Urinary bladder (tissue), 4 donors: ENCODE measurements around the gene KIRREL1. TPM values are rescaled to one million over a fixed set of nuclear protein-coding genes. Genes with fewer than 3 reads are reported as not detected.
A peak's percentile ranks its signal among the peaks of the same experiment; 100 is the strongest.

ENCODE experiments used
- DNase-seq: peaks from one replicate; pipeline ENCODE4 v3.0.0-alpha.2; 2015; ENCODE audit errors: extremely low spot score
- H3K27ac ChIP-seq: one replicate; pipeline ENCODE4 v1.5.1; 2013; ENCODE audit warnings: low read depth, mild to moderate bottlenecking, moderate library complexity
- H3K36me3 ChIP-seq: one replicate; pipeline ENCODE4 v1.6.1; 2013; ENCODE audit warnings: mild to moderate bottlenecking, moderate library complexity; ENCODE audit not compliant: insufficient read depth
- H3K4me1 ChIP-seq: one replicate; pipeline ENCODE4 v1.6.1; 2013; ENCODE audit warnings: mild to moderate bottlenecking, moderate library complexity; ENCODE audit not compliant: insufficient read depth
- H3K4me3 ChIP-seq: one replicate; pipeline ENCODE4 v1.5.1; 2013; ENCODE audit warnings: low read depth, low read length
- WGBS: extraction: QIAGEN DNeasy Blood & Tissue Kit; methylation state at CpG from one replicate; pipeline ENCODE4 v1.1.7; 2013; 5-methylcytosine and 5-hydroxymethylcytosine counted together
- polyA plus RNA-seq: library from polyadenylated mRNA; stranded (reverse); fragments of 200-250 nt; gene quantifications from one replicate; pipeline ENCODE4 v1.2.3, GENCODE V29; 2013
- total RNA-seq: library from RNA; depleted of rRNA; stranded (reverse); fragments of >200 nt; gene quantifications from one replicate; pipeline ENCODE4 v1.2.3, GENCODE V29; 2014
- donor health status: healthy with polysubstance abuse.
- donor health status: healthy.

The KIRREL1 gene
- total and polyA plus RNA-seq, 2 donors = 37.1 to 48.6 TPM

DNA sequence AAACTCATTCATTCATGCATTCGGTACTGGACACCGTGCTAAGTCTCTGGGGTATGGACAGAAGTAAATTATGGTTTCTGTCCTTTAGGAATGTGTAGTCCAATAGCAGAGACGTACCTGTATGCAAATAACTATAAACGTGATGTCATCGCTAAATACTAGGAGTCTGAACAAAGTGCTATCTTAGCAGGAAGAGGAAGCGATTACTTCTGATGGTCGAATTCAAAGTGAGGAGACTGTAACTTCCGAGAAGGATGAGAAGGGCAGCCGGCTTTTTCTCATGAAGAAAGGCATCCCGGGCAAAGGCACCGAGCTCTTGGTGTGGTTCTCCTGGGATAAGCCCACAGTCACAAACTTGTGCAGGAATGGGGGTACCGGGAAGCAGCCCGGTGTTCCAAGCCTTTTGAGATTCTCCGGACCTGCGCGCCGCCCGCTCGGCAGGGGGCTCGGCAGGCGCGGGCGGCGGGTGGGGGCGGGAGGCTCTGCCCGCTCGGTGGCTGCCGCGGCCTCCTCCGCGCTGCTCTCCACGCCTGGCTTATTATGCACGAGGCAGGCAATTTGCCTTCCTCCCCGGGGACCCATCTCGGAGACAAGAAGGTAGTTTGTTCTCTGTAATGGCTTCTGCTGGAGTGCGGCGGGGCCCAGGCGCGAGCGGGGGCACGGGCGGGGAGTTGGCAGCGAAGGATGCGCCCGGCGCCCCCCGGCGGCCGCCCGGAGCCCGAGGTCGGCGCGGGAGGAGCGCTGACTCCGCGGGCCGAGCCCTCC, 119.7 kb downstream of the KIRREL1 start:
- Histone ChIP-seq H3K27ac (no peak overlapping the region), H3K4me1 (no peaks in the 10 kb centered on the region), H3K36me3 (no peaks in the 10 kb centered on the region), H3K4me3 (peak overlapping the region; percentile 41)
- WGBS = 5% methylated on average over 58 of the region's 58 CpGs
- DNase-seq = no peak

DNA sequence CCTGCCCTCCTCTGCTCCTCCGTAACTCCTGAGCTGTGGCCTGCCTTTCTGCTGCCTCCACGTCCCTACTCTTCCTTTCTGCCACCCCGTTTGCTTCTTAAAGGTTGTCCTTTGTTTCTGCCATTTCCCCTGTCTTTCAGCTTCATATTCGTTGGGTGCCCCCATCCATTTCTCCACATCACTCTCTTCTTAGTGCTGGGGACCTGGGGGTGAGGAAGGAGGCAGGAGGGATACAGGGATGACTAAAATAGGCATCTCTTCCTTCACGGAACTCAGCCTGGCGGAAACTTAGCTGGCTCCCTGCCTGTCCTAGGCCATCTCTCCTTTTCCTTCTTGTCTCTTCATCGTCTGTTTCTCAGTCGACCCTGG, 120.3 kb downstream of the KIRREL1 start:
- Histone ChIP-seq H3K4me1 (no peaks in the 10 kb centered on the region), H3K4me3 (peak overlapping the region; percentile 41), H3K27ac (no peak overlapping the region), H3K36me3 (no peaks in the 10 kb centered on the region)
- 37% methylated on average over 8 of the region's 8 CpGs for WGBS
- DNase-seq = no peak

DNA sequence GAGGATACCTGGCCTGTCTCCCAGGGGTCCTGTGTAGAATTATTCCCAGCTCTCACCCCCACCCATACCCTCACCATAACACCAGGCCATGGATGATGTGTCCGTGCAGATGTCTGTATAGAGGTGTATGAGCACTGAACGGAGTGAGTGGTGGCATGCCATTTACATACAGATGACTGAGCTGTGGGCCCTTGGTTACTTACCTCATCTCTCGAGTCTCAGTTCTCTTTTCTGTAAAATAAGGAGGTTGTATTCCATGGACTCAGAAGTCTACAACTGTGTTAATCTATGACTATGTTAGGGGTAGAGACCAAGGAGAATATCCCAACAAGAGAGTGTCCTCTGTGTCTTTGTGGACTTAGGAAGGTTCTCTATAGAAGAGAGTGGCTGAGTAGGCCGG, 121.7 kb downstream of the KIRREL1 start:
- Histone ChIP-seq H3K36me3 (no peaks in the 10 kb centered on the region), H3K4me3 (no peak overlapping the region), H3K27ac (no peak overlapping the region), H3K4me1 (no peaks in the 10 kb centered on the region)
- no peak for DNase-seq
- 95% methylated on average over 4 of the region's 4 CpGs for WGBS

DNA sequence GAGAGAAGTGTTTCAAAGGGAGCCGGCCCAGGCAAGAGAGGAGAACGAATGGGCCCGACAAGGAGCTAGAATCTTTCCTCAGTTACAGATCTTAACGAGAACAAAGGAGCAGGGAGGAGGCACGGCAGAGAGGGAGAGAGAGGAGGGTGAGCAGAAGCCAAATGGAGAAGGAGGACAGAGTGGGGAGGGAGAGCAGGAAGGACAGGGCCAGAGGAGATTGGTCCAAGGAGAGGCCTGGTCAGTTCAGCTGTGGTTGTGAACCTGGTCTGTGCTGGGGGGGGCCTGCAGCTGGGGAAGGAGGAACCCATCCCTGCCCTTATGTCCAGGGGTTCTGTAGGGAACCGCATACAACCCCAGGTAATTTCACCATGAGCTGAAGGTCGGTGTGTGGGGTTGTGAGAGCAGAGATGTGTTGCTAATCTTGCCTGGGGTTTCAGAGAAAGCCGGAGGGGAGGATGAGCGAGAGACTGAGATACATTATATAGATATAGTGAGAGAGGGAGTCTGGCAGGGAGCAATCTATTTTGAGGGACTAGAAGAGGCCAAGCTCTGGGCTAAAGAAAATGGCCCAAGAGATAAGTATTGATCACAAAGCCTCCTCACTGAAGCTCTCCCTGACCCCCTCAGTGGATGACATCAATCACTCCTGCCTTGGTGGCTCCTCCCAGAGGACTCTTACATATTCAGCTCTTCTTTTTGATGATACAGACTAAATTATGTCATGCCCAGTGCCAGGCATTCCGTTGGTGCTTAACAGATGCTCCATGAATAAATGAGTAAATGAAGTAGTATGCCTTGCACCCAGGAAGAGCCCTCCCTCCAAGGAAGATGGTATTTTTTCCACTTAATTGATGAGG, 123.1 kb downstream of the KIRREL1 start:
- Histone ChIP-seq H3K36me3 (no peaks in the 10 kb centered on the region), H3K27ac (no peak overlapping the region), H3K4me1 (no peaks in the 10 kb centered on the region), H3K4me3 (no peak overlapping the region)
- no peak for DNase-seq
- 81% methylated on average over 10 of the region's 10 CpGs for WGBS

DNA sequence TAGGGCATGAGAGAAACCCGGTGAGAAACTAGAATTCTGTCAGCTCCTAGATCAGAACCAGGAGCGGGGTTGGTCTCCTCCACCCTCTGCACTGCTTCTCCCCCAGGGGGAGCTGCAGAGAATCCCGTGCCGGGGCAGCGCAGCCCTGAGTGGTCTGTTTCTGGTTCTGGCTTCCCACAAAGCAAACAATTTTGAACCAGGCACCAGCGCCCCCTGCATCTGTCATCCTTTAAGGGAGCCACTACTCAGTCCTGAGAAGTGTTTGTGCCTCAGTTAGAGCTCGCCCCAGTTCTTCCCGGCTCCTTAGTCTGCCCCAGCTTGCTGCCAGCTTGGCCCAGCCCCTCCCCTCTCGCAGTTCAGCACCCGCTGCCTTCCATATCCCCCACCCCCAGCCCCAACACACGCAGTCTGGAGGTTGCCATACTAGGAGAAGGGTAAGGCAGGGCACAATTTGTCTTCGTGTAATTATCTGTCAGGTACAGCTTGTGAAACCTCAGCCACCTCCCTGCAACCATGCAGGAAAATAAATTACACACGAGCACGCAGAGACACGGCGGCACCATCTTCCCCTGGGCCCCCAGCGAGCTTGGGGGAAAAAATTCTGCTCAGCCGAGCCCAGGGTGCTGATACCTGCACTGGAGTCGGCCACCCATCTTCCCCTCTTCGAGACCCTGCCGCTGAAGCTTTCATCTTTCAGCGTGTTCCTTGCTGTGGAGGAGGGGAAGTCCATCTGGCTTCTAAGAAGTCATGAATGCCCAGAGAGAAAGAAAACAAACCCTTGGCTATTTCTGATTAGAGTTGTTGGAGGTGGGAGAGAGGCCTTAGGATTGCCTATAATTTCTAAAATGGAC, 124.6 kb downstream of the KIRREL1 start:
- H3K27ac ChIP-seq = no peak overlapping the region
- H3K4me3 ChIP-seq = no peak overlapping the region
- WGBS = 7% methylated on average over 22 of the region's 22 CpGs
- no peaks in the 10 kb centered on the region for H3K36me3 ChIP-seq
- H3K4me1 ChIP-seq = no peaks in the 10 kb centered on the region
- no peak for DNase-seq

DNA sequence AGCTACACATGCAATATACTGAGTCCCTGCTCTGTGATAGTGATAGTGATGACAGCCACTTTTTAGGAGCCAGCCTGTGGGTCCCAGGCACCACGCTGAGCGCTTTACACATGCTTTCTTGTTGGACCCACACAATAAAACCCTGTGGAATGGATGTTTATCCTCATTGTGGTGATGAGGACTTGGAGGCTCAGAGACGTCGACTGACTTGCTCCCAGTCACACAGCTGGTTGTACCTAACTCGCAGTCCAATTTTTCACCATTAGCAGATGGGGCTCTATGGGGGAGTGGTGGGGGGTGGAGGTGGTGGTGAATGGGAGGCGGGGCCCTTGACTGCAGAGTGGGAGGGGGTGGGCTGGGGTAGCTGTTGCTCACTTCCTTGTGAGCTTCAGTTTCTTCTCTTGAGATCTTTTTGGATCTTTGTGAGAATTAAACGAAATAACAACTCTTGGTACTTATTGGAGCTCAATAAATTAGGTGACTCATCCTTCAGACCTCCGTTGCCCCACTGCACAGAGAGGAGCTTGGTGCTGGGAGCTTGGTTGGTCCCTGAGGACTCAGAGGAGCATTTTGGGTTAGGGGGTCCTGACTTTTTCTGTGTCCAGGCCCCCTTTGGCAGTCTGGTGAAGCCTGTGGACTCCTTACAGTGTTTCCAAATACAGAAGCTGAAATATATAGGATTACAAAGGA, 125.4 kb downstream of the KIRREL1 start:
- Histone ChIP-seq H3K36me3 (no peaks in the 10 kb centered on the region), H3K4me1 (no peaks in the 10 kb centered on the region), H3K27ac (no peak overlapping the region), H3K4me3 (no peak overlapping the region)
- DNase-seq = no peak
- 68% methylated on average over 8 of the region's 8 CpGs for WGBS

DNA sequence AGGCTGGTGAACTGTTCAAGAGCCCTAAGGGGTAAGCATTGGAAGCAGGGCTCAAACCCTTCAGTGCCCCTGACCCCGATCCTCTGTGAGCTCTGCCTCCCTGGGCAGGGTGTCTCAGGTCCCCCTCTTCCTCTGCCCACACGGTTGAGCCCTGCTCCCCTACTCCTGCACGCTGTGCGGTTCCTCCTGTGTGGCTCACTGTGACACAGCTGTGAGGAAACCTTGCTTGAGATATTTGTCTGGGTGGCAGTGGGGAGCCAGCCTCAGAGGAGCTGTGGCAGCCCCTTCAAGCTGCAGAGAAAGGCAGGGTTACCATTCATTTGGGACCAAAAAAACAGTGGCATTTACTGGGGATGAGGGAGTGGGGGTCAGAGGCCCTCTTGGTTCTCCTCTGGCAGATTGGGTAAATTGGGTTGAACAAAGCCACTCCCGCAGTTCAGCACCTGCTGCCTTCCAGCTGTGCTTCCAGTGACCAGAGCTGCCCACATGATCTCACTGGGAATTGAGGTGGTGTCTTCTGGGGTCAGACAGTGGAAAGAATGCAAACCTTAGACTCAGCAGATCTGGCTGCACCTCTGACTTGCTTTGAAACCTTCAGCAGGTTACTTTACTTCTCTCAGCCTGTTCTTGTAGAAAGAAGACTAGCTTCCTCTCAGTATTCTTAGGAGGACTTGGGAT, 126.7 kb downstream of the KIRREL1 start:
- no peaks in the 10 kb centered on the region for H3K36me3 ChIP-seq
- no peak for DNase-seq
- WGBS = 78% methylated on average over 5 of the region's 5 CpGs
- H3K4me1 ChIP-seq = no peaks in the 10 kb centered on the region
- no peak overlapping the region for H3K27ac ChIP-seq
- H3K4me3 ChIP-seq = no peak overlapping the region

DNA sequence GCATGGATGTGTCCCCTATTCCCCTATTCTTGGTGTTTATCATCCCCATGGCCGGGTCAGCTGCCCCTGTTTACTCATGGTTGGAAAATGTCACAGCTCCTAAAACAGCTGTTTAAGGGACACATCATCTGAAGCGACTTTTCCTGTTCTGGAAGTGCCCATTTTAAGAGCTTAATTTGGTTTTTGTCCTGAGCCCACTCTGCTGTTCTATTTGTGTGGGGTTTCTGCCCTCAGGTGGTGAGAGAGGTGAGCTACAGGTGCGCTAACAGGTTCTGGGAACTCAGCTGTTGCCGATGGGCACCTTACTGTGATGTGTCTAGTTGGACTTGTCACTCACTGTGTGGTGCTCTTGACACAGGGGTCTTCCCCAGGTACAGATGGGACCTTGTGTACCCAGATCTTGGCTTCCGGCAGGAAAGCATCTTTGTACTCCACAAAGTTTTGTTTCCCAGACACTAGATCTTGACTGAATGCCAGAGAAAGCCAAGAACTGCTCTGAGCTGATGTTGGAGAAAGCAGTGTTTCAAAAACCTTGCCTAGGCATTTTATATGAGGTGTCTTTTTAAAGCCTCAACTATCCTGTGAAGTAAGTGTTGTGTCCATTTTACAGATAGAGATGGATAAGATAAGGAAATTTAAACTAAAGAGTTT, 128.3 kb downstream of the KIRREL1 start:
- WGBS = 31% methylated on average over 5 of the region's 5 CpGs

DNA sequence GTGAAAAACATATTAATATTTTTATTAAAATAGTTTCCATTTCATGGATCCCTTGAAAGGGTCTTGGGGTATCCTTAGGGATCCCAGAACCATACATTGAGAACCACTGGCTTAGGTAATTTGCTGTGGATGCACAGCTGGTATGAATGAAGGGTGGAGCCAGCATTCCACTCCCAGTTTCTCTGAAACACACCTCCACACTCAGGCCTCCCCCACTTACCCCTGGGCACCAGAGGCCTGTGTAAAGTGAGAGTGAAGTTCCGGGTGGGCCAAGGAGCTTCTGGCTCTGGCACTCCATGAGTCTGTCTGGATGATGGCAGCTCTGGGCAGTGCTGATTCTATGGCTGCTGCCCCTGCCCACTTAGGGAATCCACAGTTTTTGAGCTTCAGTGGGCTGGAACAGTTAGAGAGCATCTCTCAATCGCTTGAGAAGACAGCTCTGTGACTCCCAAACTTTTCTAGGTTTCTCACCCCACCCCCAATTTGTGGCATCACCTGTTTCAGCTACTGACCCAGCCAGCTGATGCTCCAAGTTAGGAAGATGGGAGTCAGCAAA, 129.5 kb downstream of the KIRREL1 start:
- H3K27ac ChIP-seq = no peak overlapping the region
- 88% methylated on average over 2 of the region's 2 CpGs for WGBS
- H3K36me3 ChIP-seq = no peaks in the 10 kb centered on the region
- H3K4me1 ChIP-seq = no peaks in the 10 kb centered on the region
- no peak for DNase-seq
- H3K4me3 ChIP-seq = no peak overlapping the region

More for the DNA sequence above, 128.3 kb downstream of the KIRREL1 start:
- Histone ChIP-seq H3K36me3 (no peaks in the 10 kb centered on the region), H3K4me1 (no peaks in the 10 kb centered on the region), H3K4me3 (no peak overlapping the region), H3K27ac (no peak overlapping the region)
- DNase-seq = peak; percentile 39

DNA sequence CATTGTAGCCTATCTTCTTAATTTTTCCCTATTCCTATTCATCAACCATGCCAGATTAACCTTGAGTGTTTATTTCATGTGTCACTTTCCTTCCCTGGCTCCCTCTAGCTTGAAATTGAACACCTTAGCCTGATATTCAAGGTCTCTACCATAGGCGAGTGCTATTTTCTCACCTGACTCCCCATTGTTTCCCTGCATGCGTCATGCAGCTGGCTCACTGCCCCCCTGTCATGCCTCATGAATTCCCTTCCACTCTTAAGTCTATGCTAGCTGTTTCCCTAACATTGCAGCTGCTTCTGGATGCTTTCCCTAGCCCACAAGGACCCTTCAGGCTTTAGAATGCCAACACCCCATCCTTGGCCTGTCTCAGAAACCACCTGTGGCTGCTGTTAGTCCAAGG, 130.6 kb downstream of the KIRREL1 start:
- WGBS = 84% methylated on average over 2 of the region's 2 CpGs
- Histone ChIP-seq H3K27ac (no peak overlapping the region), H3K4me3 (no peak overlapping the region), H3K36me3 (no peaks in the 10 kb centered on the region), H3K4me1 (no peaks in the 10 kb centered on the region)
- DNase-seq = no peak

DNA sequence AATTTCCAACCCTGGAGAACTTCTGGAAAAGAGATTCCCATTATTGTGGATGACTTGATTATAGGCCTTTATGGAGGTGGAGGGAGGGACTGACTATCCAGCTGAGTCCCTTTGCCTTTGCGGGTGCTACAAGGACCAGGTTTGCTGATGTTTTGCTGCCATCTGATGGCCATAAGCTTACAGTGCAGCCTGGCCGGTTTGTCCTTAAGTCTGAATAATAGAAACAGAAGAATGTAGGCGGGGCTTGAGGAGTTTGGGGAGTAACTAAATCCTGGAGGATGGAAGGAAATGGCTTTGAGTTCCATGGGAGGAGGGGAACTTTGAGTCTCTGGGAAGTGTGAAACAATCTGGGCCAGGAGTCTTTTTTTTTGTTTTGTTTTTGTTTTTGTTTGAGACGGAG, 131.6 kb downstream of the KIRREL1 start:
- Histone ChIP-seq H3K4me3 (no peak overlapping the region), H3K4me1 (no peaks in the 10 kb centered on the region), H3K36me3 (no peaks in the 10 kb centered on the region), H3K27ac (no peak overlapping the region)
- DNase-seq = peak; percentile 87
- WGBS = 4% methylated on average over 4 of the region's 4 CpGs

DNA sequence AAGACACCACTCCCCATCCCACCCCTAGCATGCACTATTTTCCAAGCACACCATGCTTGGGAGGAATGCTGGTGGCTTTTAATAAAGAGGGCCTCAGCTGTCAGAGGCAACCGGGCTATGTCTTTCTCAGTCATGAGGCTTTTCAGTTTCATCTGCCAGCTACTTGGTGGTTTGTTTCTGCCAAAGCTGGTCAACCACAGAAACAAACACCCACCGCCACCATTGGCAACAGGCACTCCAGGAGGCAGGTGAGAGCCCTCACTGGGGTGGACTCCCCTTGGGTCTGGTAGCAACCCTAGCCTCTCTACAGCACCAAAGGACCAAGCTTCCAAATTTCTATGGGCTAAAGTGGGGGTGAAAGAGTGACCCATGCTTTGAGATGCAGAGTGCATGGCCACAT, 133.0 kb downstream of the KIRREL1 start:
- Histone ChIP-seq H3K4me1 (no peaks in the 10 kb centered on the region), H3K27ac (no peak overlapping the region), H3K36me3 (no peaks in the 10 kb centered on the region), H3K4me3 (no peak overlapping the region)
- no peak for DNase-seq
- WGBS = 83% methylated on average over 2 of the region's 2 CpGs
